GM23338 (cell line): ENCODE data around the gene SPINT1. TPM values are rescaled to one million over a fixed set of nuclear protein-coding genes. Genes with fewer than 3 reads are reported as not detected.

ENCODE experiments used
- ATAC-seq: fragments of 200-7000 bp; cut with Tn5 transposase; 3 replicates; pipeline ENCODE4 v1.9.1; 2020
- DNase-seq: peaks from one replicate; pipeline ENCODE4 v3.0.0-alpha.2; 2015; ENCODE audit warnings: low spot score
- H2AFZ ChIP-seq: fragments of 200-600 bp; sonication (generic); 2 replicates; pipeline ENCODE4 v1.8.0; 2016; ENCODE audit warnings: antibody characterized with exemption, mild to moderate bottlenecking, moderate library complexity
- H3F3A ChIP-seq: fragments of 200-600 bp; sonication (generic); replicated peaks from 2 replicates; pipeline ENCODE4 v1.8.0; 2017; ENCODE audit warnings: antibody characterized with exemption, mixed run types, low read depth
- H3K27ac ChIP-seq: fragments of 200-600 bp; sonication (generic); 2 replicates; pipeline ENCODE4 v1.6.1; 2016; ENCODE audit warnings: low read depth
- H3K27me3 ChIP-seq: fragments of 200-600 bp; sonication (generic); 2 replicates; pipeline ENCODE4 v1.8.0; 2016; ENCODE audit warnings: mild to moderate bottlenecking, mixed run types, moderate library complexity; ENCODE audit not compliant: insufficient read depth
- H3K36me3 ChIP-seq: fragments of 200-600 bp; sonication (generic); 2 replicates; pipeline ENCODE4 v1.8.0; 2016; ENCODE audit warnings: mild to moderate bottlenecking; ENCODE audit not compliant: insufficient read depth
- H3K4me1 ChIP-seq: fragments of 200-600 bp; sonication (generic); 2 replicates; pipeline ENCODE4 v1.8.0; 2016; ENCODE audit warnings: mild to moderate bottlenecking, moderate library complexity; ENCODE audit not compliant: insufficient read depth
- H3K4me2 ChIP-seq: fragments of 200-600 bp; sonication (generic); 2 replicates; pipeline ENCODE4 v1.7.1; 2017; ENCODE audit warnings: mixed run types
- H3K4me3 ChIP-seq: fragments of 200-600 bp; sonication (generic); 2 replicates; pipeline ENCODE4 v1.6.1; 2016; ENCODE audit warnings: mixed run types
- H3K79me2 ChIP-seq: fragments of 200-600 bp; sonication (generic); replicated peaks from 2 replicates; pipeline ENCODE4 v1.8.0; 2017; ENCODE audit warnings: mild to moderate bottlenecking; ENCODE audit not compliant: insufficient read depth
- H3K9me2 ChIP-seq: fragments of 200-600 bp; sonication (generic); 2 replicates; pipeline ENCODE4 v1.8.0; 2017; ENCODE audit not compliant: insufficient read depth
- H4K20me1 ChIP-seq: fragments of 200-600 bp; sonication (generic); replicated peaks from 2 replicates; pipeline ENCODE4 v1.8.0; 2017; ENCODE audit warnings: mild to moderate bottlenecking; ENCODE audit not compliant: insufficient read depth
- H3K27ac Mint-ChIP-seq: 2 replicates; pipeline ENCODE4 v1.8.0; 2020; ENCODE audit warnings: inconsistent platforms, mild to moderate bottlenecking, moderate library complexity, mixed read lengths
- H3K27me3 Mint-ChIP-seq: 3 replicates; pipeline ENCODE4 v1.8.0; 2022; ENCODE audit warnings: low read depth, mild to moderate bottlenecking, moderate library complexity, mixed read lengths, inconsistent platforms; ENCODE audit not compliant: insufficient read depth, poor library complexity
- H3K36me3 Mint-ChIP-seq: 3 replicates; pipeline ENCODE4 v1.8.0; 2021; ENCODE audit warnings: low read depth, mild to moderate bottlenecking, inconsistent platforms, moderate library complexity, mixed read lengths
- H3K4me1 Mint-ChIP-seq: 3 replicates; pipeline ENCODE4 v1.8.0; 2020; ENCODE audit warnings: mild to moderate bottlenecking, inconsistent platforms, mixed read lengths
- H3K4me3 Mint-ChIP-seq: 3 replicates; pipeline ENCODE4 v1.8.0; 2021; ENCODE audit warnings: moderate library complexity, mild to moderate bottlenecking, inconsistent platforms, mixed read lengths
- H3K9me3 Mint-ChIP-seq: 3 replicates; pipeline ENCODE4 v1.8.0; 2020; ENCODE audit warnings: moderate library complexity, mild to moderate bottlenecking, inconsistent platforms, mixed read lengths
- CTCF ChIP-seq, 2 experiments: fragments of 200-600 bp in 1 of 2; sonication (generic) in 1 of 2; conservative IDR thresholded peaks; 2 replicates each; pipeline versions ENCODE4 v1.5.1 to v1.6.1; 2016 to 2017; ENCODE audit warnings: antibody characterized with exemption in 2 of 2, low read depth in 2 of 2, mild to moderate bottlenecking in 2 of 2, moderate library complexity in 1 of 2
- REST ChIP-seq: IDR thresholded peaks from one replicate; pipeline ENCODE4 v1.6.1; 2018; ENCODE audit warnings: antibody characterized with exemption; ENCODE audit not compliant: unreplicated experiment
- ZNF114 ChIP-seq: fragments of 250-450 bp; sonication (Bioruptor Pico); IDR thresholded peaks from 2 replicates; pipeline ENCODE4 v1.5.0; 2020; ENCODE audit warnings: mild to moderate bottlenecking, moderate library complexity
- polyA plus RNA-seq: library from polyadenylated mRNA; unstranded; fragments of >200 nt; fragmentation: Nextera tagmentation; extraction: Ambion mirVana; gene quantifications from 2 replicates; pipeline ENCODE4 v1.2.1, GENCODE V29; 2016
- total RNA-seq: library from RNA; depleted of rRNA; stranded (reverse); fragments of >200 nt; shearing (Covaris generic); gene quantifications from 2 replicates; pipeline ENCODE4 v1.2.3, GENCODE V29; 2014

The SPINT1 gene
- total and polyA plus RNA-seq, 2 experiments from 2014 or later = 41.3 to 253 TPM

GRCh38 chr15:40891138-40891537 lies 47.3 kb downstream of the SPINT1 start:
- H3F3A ChIP-seq = no peaks in the 10 kb centered on the region; the same call in 1 of the 2 replicates
- Mint-ChIP-seq H3K9me3 (no peaks in the 10 kb centered on the region; the same call in 2 of the 3 replicates), H3K27me3 (peaks cover 19% of the 10 kb centered on the region), H3K4me3 (no peak overlapping the region), H3K4me1 (peaks cover 9% of the 10 kb centered on the region), H3K27ac (no peak overlapping the region), H3K36me3 (peaks cover 9% of the 10 kb centered on the region; the same call in 2 of the 3 replicates)
- H3K36me3 ChIP-seq = peaks cover 1% of the 10 kb centered on the region; the same call in 1 of the 2 replicates
- no peak overlapping the region for H3K4me2 ChIP-seq
- H4K20me1 ChIP-seq = no peaks in the 10 kb centered on the region; the same call in 1 of the 2 replicates
- H3K4me3 ChIP-seq = no peak overlapping the region
- ATAC-seq = no peak
- H2AFZ ChIP-seq = no peak overlapping the region
- peaks cover 12% of the 10 kb centered on the region for H3K79me2 ChIP-seq
- no peaks in the 10 kb centered on the region for H3K9me2 ChIP-seq
- H3K27me3 ChIP-seq = peaks cover 7% of the 10 kb centered on the region; the same call in 1 of the 2 replicates
- TF ChIP-seq ZNF114 (no peak), REST (no peak)
- 0 out of 2 replicates have a peak, but pooled peaks cover 4% of the 10 kb centered on the region for H3K4me1 ChIP-seq
- no peak for DNase-seq
- no peak overlapping the region for H3K27ac ChIP-seq

- H3K4me2 ChIP-seq = no peak overlapping the region
- Mint-ChIP-seq H3K4me1 (peaks cover 9% of the 10 kb centered on the region), H3K27me3 (peaks cover 19% of the 10 kb centered on the region), H3K36me3 (peaks cover 17% of the 10 kb centered on the region), H3K9me3 (no peaks in the 10 kb centered on the region; the same call in 2 of the 3 replicates), H3K4me3 (no peak overlapping the region), H3K27ac (no peak overlapping the region)
- peaks cover 17% of the 10 kb centered on the region for H3K79me2 ChIP-seq
- H3K4me1 ChIP-seq = 0 out of 2 replicates have a peak, but pooled peaks cover 4% of the 10 kb centered on the region
- H3K27me3 ChIP-seq = peaks cover 7% of the 10 kb centered on the region; the same call in 1 of the 2 replicates
- no peak overlapping the region for H3K27ac ChIP-seq
- no peaks in the 10 kb centered on the region; the same call in 1 of the 2 replicates for H3F3A ChIP-seq
- ATAC-seq (peak; percentile 8), DNase-seq (peak; percentile 80)
- H3K9me2 ChIP-seq = no peaks in the 10 kb centered on the region
- peak; percentile 70 to 73 for TF ChIP-seq CTCF (conservative IDR thresholded peaks at IDR 0.05; ENCODE audit: low read depth in 2 of 2)
- TF ChIP-seq REST = no peak
- no peak overlapping the region; the same call in 1 of the 2 replicates for H2AFZ ChIP-seq
- peaks cover 8% of the 10 kb centered on the region; the same call in 1 of the 2 replicates for H3K36me3 ChIP-seq
- H3K4me3 ChIP-seq = no peak overlapping the region
- no peaks in the 10 kb centered on the region; the same call in 1 of the 2 replicates for H4K20me1 ChIP-seq
Observed at GRCh38 chr15:40891810-40892446, 48.1 kb downstream of the SPINT1 start.
